Sciatic nerve (tissue), 2 donors: Measurements from ENCODE around the gene ASB11. TPM values are rescaled to one million over a fixed set of nuclear protein-coding genes. Genes with fewer than 3 reads are reported as not detected.

Source experiments
- ATAC-seq: fragments of 200-7000 bp; cut with Tn5 transposase; one replicate; pipeline ENCODE4 v1.9.1; 2020; ENCODE audit warnings: mild to moderate bottlenecking, moderate library complexity
- DNase-seq: peaks from one replicate; pipeline ENCODE4 v3.0.0-alpha.2; 2020; ENCODE audit warnings: low spot score
- intact Hi-C: fragments of 100-400 bp; cut with DNase I; formaldehyde crosslinking; loops from one replicate; pipeline ENCODE4 v1.14.2; 2022
- total RNA-seq: library from RNA; stranded (reverse); fragmentation: NEBNext Ultra II Directional; extraction: Animal tissue kit (Norgen Biotek cat#: 25700); gene quantifications from one replicate; pipeline ENCODE4 v1.2.1, GENCODE V29; 2021
- donor health status: DM: no; HTN: no; CAD: no.
- donor health status: DM: no; HTN: no; CAD: no.

ASB11 gene, protein sequence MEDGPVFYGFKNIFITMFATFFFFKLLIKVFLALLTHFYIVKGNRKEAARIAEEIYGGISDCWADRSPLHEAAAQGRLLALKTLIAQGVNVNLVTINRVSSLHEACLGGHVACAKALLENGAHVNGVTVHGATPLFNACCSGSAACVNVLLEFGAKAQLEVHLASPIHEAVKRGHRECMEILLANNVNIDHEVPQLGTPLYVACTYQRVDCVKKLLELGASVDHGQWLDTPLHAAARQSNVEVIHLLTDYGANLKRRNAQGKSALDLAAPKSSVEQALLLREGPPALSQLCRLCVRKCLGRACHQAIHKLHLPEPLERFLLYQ
- total RNA-seq: not detected

DNA sequence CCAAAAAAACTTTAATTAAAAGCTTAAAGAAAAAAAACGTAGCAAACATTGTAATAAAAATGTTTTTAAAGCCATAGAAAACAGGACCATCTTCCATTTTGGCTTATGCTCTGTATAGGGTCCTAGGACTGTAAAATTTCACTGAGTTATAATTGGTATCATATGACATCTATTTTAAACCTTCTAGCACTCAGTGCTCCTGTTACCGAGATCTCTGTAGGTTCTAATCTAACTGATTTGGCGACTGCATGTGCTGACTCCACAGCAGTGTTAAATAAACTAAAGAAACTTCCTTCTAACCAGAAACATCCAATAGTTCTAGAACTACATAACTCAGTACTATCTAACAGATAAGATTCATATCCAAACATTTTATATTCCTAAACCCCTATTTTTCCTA is at the start of gene ASB11:
Gene ASB11, minus strand, starts transcription at position 132 of the 400 bp plus-strand sequence. Its CDS starts 35 bp downstream, at position 97.
- ATAC-seq: no peak
- intact Hi-C loops: no loop called here

DNA sequence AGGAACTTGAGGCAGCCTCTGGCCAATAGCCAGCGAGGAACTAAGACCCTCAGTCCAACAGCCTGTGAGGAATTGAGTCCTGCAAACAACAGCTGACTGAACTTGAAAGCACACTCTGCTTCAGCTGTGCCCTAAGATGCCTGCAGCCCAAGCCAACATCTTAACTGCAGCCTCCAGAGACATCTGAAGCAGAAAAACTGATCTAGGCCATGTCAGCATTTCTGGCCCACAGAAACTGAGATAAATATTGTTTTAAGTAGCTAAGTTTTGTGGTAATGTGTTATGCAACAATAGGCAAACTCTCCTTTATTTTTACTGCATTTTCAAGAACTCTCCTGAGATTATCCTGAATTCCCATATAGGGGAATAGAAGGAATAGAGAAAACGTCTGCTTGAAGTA is 44.3 kb upstream of the ASB11 start:
- intact Hi-C loops: no loop called here
- DNase-seq (no peak), ATAC-seq (peak; percentile 76)

More for the DNA sequence above, at the start of gene ASB11:
- no peak for DNase-seq

DNA sequence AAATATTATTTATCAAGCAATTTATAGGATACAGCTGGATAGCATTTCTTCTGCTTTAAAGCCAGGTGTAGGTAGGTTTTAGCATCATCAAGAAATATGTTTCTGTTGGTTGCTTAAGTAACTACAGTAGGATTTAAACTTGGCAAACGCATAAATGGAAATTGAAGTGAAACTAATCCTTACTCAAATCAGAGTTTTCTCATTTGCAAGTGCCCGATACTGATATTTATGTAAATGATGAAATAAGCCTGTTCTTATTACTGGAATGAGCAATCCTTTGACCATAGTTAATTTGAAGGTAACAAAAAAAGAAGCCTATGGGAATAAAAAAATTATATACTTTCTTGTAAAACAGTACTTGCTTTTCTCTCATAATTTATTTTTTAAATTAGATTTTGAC is 43.1 kb upstream of the ASB11 start:
- ATAC-seq: no peak
- intact Hi-C loops: no loop called here
- DNase-seq: no peak

DNA sequence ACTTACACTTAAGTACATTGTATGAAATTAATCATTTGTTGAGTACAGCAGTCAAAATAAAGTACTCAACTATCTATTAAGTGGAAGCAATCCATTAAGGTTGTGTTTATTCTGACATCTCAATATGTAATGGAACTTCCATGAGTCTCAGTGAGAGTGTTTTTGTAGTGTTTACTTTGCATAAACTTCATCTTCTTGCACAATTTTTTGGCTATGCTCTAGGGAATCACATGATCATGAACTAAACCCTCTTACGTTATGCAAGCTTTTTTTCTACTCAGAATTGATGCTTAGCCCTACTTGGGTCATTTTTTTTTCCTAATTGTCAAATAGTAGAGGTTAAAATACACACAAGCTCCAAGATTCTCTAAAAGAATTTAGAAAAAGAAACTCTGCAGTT is 41.0 kb upstream of the ASB11 start:
- ATAC-seq (peak; percentile 91), DNase-seq (no peak)
- intact Hi-C loops: no loop called here

DNA sequence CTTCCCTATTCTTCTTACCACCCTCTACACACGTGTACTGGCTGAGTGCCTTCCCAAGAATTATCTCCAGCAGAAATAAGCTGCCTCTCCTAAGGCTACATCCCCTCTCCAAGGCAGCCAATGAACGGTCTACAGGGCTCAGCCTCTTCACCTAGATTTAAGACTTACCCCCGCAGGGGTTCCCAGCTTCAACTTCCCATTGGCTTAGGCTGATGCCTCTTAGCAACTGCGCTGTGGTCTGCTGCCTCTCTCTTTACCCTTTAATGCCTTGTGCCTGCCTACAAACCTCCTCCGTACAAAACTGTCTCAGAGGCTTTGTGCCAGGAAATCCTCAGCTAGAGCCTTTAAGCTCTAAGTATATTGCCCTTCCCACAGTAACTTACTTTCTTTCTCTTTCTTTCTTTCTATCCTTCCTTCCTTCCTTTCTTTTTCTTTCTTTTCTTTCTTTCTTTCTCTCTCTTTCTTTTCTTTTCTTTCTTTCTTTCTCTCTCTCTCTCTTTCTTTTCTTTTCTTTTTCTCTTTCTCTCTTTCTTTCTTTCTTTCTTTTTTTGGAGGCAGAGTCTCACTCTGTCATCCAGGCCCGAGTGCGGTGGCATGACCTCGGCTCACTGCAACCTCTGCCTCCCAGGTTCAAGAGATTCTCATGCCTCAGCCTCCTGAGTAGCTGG is 35.0 kb upstream of the ASB11 start:
- intact Hi-C loops: no loop called here
- peak; percentile 49 for ATAC-seq
- no peak for DNase-seq

DNA sequence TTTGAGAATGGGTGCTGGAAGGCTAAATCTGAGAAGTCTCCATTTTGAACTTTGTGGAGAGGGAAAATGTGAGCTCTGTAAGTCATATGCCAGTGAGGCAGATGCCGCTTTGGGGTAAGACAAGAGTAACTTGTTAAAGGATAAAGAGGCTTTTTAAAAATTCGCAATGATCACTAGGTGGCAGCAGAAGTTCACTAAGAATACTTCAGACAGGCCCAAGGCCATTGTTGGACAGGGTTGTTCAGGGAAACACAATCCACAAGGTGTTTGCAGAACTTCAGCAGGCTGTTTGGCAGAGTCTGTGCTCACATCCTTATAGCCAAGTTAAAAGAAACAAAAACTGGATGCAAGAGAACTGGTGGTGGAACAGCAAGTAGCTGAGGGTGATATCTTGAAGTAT is 33.6 kb upstream of the ASB11 start:
- DNase-seq (no peak), ATAC-seq (peak; percentile 87)
- intact Hi-C loops: loop anchor here (10.0 kb wide), 1 partner anchor 116 kb away; no protein-coding TSS in a partner anchor

DNA sequence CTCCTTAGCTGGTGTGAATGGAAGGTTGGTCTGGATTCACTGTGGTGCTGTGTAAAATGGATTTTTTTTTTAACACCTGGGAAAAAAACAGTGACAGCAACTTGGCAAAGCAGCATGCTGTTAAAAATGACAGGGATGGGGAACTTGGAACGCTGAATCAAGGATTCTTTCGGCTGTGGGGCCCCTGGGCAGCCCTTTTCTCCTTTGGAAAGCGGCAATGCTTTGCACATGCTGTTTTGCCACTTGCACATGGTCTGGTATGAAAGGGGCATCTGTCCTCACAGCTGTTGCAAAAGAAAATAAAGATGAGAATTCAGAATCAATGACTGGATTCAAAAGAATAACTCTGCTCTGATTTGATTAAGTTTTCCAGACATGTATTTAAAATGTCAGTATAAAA is 30.5 kb upstream of the ASB11 start:
- DNase-seq (no peak), ATAC-seq (no peak)
- intact Hi-C loops: loop anchor here (10.0 kb wide), 1 partner anchor 119 kb away; no protein-coding TSS in a partner anchor

DNA sequence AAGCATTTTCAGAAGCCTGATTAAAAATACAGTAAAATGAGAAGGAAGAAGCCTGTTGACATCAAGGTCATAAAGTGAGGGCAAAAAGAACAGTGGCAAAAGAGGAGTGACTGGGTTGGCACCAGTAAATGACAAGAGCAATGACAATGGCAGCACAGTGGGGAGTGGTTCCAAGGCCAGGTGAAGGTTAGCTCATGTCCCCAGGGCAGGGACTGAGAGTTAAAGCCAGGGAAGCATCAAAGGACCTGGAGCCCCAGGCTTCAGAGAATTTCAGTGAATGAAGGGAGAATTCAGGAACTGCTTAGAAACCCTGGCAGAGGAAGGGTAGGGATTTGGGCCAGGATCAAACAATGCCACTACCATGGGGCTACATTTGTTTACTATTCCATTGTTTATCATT is 28.7 kb upstream of the ASB11 start:
- intact Hi-C loops: loop anchor here (10.0 kb wide), 1 partner anchor 121 kb away; no protein-coding TSS in a partner anchor
- DNase-seq: no peak
- no peak for ATAC-seq

DNA sequence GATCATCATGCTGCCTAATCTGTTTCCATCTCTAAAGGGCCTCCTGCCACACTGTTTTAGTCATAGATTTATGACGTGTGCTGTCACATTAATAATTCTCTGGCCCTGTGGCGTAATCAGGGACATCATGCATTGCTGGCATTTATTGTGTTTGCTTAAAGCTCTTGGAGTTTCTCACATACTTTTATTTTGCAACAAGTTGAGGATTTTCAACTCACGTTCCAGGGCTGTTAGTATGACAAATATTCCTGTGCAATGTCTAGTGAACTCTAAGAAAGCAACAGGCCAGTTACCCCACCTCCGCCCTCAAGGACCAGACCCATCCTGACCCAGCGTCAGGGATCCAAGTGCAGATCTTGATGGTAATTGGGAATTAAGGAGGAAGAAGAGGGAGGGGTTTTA is 27.6 kb upstream of the ASB11 start:
- intact Hi-C loops: loop anchor here (10.0 kb wide), 1 partner anchor 122 kb away; no protein-coding TSS in a partner anchor
- ATAC-seq: peak; percentile 94
- no peak for DNase-seq

DNA sequence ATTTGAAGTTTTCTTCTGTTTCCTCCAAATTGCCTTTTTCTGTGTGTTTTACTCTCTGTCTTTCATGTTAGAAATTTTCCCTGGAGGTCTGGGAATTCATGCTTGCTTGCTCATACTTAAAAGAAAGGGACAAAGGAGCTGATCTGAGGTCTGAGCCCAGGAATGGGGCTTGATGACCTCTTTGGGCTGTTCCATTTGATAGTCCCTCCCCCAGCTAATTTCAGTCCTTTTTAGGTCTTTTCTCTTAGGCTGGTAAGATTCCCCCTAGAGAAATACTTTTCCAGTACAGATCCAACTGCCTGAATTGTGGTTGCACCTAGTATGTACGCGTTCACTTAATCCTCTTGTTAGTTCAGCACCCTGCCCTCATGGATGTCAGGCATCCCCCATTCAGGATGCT is 25.4 kb upstream of the ASB11 start:
- ATAC-seq: no peak
- intact Hi-C loops: loop anchor here (10.0 kb wide), 1 partner anchor 124 kb away; no protein-coding TSS in a partner anchor

DNA sequence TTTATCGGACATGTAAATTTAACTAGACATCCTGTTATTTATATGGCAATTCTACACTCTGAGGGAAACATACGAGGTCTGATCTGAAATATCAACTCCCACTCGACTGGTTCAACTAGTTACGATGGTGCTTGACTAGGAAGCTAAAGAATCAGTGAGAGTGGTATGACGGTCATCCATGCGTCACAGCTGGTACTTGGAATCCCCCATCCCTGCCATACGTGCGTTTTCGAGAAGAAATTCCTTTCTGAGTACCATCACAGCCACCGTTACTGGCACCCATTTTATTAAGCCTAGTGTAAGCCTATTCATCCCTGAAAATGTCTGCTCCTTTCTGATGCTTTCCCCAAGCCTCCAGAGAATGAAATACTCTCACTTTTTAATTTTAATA is 20.6 kb upstream of the ASB11 start:
- ATAC-seq (peak; percentile 9), DNase-seq (no peak)
- intact Hi-C loops: no loop called here

More for the DNA sequence above, 25.4 kb upstream of the ASB11 start:
- no peak for DNase-seq

DNA sequence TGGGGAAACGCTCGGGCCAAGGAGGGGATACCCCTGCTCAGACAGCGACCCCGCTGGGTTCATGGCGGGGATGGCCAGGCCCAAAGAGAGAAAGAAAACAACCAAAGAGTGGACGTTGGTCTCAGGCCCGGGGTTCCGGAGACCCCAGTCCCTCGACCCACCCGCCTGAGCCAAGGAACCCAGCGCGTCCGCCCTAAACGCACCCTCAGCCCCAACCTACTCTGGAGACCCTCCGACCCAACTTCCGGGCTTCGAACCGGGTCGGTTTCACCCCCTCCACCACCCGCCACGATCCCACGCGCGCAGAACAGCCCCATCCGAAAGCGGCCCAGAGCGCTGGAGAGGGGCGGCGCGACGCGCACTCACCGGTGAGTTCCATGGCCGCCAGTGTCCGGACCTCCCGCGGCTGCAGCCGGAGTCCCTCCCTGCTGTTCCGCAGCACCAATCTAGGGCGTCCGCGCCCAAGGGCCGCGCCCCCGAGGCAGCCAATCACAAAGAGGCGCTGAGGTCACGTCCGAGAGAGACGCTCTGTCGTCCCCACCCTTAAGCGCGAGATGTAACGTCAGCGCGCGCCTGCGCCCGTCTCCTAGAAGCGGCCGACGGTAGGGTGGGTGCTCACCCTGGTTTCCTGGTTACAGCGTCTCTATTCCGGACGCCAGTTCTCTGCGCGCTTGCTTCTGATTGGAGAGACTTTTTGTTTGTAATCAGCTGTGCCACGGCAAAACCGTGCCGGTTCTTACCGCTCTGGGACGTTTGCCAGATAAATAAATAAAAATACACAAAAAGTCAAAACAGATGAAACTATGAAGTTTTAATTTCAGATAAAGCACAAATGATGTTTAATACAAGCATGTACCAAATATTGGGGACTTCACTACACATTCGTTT is 19.9 kb upstream of the ASB11 start, which contains the start of gene PIGA:
Gene PIGA, minus strand, starts transcription at position 389 of the 888 bp plus-strand sequence. CDS start 3,593 bp downstream, outside the sequence.
- DNase-seq: peak; percentile 96
- ATAC-seq: peak; percentile 99
- intact Hi-C loops: no loop called here

DNA sequence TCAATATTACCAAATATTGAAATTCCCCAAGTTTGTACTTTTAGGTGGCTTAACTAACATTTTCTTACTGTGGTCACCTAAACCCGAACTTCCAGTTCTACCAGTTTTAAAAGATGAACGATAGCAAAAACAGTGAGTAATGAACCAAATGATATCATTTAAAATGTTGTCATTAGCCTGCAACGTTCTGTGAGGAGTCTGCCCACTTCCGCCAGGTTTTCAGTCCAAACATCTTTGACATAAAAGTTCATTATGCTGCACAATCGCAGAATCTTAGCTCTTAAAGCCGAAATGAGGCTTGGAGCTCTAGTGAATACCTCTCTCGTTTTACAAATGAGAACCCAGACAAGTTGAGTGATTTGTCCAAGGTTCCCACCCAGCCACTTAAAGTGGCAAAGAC is 19.1 kb upstream of the ASB11 start:
- no peak for DNase-seq
- intact Hi-C loops: no loop called here
- ATAC-seq: no peak

DNA sequence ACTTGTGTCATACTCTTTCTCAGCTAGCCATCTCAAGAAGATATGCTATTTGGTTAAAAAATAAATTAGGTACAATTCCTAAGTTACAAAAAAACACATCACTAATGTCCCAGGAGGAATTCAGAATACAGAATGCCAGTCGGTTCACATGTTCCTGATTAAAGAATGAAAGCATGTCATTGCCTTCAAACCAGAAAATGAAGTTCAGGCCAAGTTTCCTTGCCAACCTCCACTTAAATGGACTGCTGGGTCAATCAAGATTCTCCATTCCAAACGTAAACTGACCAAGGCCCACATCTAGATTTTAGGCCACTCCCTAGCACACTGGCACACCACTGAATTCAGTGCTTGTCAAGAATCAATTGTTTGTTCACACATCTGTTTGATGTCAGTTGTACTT is 13.4 kb upstream of the ASB11 start:
- intact Hi-C loops: no loop called here
- DNase-seq: no peak
- ATAC-seq: no peak

DNA sequence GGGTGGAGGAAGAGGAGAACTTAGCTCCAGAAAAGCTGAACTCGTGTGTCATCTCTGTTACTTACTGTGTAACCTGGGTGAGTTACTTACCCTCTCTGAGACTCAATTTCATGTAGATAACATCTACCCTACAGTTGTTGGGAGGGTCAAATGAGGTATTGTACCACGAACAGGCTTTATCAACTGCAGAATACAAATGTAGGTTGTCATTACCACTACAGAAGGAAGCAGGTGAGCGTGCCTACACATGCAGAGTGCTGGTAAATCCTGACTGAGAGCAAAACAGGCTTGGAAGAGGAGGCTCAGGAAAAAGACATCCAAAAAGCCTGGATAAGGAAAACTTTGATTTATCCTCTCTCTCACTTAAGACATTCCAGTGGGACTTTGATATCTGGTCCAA is 12.7 kb upstream of the ASB11 start:
- DNase-seq (no peak), ATAC-seq (no peak)
- intact Hi-C loops: no loop called here

DNA sequence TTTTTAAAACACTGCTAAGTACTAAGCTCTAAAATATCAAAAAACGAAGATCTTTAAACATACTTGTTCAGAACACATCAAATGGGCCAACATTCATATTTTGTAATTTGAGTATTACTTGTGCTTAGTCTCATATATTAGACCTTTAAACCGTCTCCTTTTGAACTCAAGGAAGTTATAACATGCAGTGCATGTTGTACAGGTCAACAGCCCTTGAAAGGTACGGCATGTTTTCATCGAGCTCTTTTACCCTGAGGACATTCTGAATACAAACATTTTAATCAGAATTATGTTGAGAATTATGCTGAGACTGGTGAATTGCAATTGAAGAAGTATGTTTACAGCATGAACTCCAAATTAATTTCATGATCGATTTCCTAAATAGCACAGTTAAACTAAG is 7.0 kb upstream of the ASB11 start:
- intact Hi-C loops: no loop called here
- ATAC-seq: no peak

DNA sequence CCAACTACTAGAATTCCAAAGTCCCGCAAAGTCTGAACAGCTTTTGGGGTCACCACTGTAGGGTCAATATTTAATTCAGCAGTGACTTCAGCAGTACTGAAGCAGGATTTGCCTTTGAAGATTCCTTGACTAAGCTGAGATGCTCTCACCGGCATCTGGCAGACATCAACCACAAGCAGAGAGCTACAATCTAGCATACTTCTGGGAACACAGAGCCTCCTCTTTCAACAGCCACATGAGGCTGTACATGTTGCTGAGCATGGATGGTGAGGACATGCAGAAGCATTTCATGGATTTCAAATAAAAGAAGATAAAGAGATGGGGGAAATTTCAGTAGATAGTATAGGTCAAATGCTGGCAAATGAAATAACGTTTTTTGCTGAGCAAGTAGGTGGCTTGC is 6.6 kb upstream of the ASB11 start:
- DNase-seq (no peak), ATAC-seq (no peak)
- intact Hi-C loops: no loop called here

More for the DNA sequence above, 7.0 kb upstream of the ASB11 start:
- DNase-seq: no peak

DNA sequence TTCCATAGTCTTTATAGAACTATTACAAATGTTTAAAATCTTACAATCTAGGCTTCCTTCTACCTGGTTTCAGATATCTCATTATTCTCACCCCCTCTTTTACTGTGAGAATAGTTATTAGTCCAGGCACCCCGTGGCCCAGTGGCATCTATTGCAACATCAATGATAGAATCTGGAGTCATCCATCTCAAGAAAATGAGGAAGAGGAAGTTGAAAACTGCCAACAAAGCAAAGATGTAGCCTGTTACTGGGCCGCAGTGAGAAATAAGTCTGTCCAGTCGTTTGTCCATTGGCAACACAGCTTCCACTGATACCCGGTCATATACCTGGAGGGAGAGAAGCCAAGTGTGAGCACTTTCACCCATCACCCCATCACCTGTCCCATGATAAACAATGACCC is 6.0 kb upstream of the ASB11 start:
- intact Hi-C loops: no loop called here
- ATAC-seq: peak; percentile 42
- no peak for DNase-seq

DNA sequence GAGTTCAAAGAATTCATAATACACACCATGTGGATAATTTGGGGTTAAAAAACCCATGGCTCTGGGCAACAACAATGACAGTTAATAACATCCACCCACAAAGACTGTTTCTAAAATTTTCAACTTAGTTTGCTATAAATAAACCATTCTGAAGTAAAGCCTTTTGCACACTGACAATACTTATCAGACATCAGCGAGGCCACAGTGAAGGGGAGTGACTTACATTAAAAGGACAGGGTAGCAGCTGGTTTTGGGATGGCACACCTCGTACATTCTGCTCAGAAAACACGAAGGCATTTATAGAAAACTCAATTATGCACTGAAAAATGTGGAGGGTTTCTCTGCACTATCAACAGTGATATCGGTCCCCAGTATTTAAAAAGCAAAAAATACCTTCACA is 4.9 kb upstream of the ASB11 start:
- ATAC-seq: no peak
- intact Hi-C loops: no loop called here
- no peak for DNase-seq
